GM04503 (cell line): ENCODE data around the gene SLC22A23.

Source experiments
- DNase-seq: peaks from one replicate; pipeline ENCODE4 v3.0.0-alpha.2; 2012; ENCODE audit warnings: low read depth

Gene SLC22A23

DNA sequence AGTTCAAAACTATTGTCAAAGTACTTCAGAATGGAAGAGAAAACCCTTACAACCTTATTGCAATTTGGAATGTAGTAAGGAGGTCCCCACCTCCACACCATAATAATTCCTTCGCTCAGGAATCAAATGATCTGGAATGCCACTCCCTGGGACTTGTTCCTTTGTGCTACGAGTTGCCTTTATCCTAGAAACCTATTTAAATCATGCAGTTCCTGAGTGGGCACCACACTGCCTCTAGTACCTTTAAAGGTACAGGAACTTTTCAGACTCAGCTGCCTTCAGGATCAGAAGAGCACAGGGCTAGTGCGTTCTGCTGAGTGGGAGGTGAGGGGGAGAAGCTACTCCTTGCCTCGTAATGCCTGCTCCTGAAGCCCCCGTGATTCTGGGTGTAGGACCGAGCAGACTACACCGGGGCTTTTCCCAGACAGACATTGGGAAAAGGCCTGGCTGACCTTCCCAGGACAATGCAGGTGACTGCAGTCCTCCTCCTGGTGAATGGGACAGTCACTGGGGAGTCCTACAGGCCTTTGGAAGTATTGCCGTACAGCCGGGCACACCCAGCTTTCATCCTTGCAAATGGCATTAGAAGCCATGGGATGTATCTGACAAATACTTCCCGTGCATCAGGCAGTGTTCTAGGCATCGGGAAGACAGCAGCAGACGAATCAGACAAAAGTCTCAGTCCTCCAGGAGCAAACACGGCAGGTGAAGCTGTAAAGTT lies 217.6 kb downstream of the SLC22A23 start:
- DNase-seq, result no peak

DNA sequence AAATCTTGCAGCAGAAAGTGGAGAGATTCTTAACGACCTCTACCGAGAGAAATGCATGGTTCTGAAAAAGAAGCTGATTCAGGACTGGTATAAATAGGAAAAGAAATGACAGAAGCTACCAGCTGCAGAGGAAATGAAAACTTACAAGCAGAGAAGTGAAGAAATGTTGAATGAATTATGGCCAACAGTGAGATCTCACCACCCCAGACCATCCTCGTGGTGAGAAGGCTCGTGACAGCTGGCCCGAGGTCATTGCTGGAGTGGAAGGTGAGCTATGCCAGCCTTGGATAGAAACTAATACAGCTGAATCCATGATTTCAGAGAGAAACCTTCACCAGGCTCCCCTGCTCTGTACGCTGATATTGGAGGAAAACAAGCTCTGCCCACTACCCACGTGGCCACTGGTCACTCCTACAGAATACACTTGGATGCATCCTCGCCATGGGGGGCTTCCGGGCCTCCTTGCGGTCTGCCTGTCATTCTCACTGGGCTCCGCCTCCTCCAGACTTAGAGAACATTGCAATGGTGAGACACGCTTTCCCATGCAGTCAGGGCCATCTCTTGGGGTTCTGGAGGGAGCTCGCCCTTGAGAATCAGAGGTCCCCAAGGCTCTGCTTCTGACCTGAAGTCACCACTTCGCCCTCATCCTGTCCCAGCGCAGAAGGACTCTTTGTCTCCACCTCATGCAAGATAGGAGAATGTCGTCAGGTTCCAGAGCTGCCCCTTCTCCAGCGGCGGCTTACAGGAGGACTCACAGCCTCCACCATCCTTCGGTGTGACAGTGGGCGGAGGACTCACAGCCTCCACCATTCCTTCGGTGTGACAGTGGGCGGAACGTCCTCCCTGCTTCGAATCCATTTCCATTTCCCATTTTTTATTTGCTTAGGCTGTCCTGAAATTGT lies 218.8 kb downstream of the SLC22A23 start:
- no peak for DNase-seq

- no peak for DNase-seq
These were observed 220.8 kb downstream of the SLC22A23 start for GRCh38 chr6:3236005-3236404.

GRCh38 chr6:3235486-3235885 lies 221.4 kb downstream of the SLC22A23 start:
- no peak for DNase-seq

DNA sequence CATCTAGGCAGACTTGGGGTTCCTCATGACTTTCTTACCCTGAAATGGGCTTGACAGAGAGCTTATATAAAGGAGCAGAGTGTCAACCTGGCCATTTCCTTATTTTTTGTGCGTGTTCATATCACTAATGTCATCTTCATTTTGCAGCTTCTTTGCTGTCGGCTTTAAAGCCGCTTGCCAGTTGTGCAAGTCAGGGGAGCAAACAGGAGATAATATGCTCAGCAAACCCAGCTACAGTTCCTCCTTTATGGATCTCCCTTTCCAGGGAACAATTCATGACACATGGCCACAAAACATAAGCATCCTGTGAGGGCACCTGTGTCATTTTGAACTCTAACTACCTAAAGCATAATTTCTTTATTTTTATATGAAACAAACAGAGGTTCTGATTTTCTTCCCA lies 222.9 kb downstream of the SLC22A23 start:
- DNase-seq, result no peak

DNA sequence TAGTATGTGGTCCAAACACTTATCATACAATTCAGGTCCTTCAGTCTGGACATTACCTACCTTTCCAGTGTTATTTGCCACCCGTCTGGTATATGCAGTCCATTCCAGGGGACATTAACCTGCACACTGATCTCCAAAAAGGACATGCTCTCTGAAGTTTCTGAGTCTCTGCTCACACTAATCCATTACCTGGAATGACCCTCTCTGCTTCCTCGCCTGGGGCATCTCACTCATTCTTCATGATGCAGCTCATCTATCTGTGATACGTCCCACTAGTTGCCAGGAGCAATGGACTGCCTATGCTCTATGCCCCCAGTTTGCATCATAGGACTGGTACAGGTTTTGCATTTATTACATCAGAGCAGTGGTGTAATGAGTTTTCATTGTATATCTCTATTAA lies 223.5 kb downstream of the SLC22A23 start:
- no peak for DNase-seq

DNA sequence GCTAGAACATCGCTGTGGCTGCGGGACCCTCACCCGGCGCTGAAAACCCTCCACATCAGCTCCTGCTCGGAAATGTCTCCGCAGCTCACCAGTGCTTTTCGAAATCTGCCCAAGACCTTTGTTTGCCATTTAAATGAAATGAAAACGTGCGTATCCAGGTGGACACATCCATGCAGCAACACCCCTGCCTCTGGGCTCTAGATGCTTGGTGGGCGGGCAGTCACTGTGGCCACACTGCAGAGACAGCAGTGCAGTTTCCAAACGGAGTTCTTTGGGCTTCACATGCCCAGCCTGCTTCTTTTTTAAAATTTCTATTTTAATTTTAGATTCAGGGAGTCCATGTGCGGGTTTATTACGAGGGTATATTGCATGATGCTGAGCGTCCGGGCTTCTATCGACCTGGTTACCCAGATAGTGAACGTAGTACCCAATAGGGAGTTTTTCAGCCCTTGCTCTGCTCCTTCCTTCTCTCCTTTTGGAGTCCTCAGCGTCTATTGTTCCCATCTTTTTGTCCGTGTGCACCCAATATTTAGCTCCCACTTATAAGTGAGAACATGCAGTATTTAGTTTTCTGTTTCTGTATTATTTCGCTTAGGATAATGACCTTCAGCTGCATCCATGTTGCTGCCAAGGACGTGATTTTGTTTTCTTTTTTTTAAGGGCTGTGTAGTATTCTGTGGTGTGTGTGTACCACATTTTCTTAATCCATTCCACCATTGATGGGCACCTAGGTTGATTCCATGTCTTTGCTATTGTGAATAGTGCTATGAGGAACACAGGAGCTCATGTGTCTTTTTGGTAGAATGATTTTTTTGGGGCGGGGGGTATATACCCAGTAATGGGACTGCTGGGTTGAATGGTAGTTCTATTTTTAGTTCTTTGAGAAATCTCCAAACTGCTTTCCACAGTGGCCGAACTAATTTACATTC lies 224.6 kb downstream of the SLC22A23 start:
- no peak for DNase-seq

- DNase-seq, result peak; percentile 34
These were observed 225.4 kb downstream of the SLC22A23 start for GRCh38 chr6:3231247-3232016.

DNA sequence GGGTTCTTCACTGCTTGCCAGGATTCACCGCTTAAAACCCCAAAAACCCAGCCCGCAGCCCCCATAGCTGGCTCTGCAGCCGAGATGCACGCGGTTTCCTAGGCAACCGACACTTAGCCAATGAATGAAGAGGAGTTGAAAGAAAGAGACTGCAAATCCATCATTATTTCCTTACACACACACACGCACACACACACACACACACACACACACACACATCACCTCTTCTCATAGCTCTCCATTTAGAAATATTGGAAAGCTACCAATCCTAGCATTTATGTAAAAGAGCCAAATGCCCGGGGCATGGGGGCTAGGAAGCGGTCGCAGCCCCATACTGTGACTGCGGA lies 226.0 kb downstream of the SLC22A23 start:
- DNase-seq, result no peak

GRCh38 chr6:3230256-3230882 lies 226.5 kb downstream of the SLC22A23 start:
- no peak for DNase-seq

DNA sequence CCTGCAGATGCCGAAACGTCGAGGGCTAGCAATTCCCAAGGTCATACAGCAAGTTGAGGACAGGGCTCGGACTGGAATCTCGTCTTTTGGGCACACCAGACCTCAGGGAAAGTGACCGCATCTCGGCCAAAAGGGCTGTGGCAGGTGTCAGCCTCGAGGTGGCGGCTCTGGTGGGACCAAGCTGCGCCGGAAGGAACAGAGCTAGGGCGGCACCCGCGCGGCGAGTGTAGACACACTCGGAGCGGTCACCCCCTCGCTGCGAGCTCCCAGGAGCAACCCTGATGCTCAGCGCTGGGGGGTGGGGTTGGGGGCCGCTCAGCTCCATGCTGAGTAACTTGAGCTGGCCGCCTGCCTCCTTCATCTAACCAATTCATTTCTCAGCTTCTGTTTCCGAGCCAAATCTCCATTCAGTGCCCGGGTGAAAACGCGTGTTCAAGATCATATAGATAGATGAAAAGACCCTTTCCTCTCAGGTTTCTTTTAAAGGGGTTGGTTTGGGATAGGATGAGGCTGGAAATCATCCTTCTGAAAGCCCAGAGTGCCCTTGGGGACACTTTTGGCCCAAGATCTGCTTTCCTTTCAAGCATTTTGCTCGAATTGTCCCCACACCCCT lies 227.2 kb downstream of the SLC22A23 start:
- no peak for DNase-seq

- no peak for DNase-seq
These were observed 227.9 kb downstream of the SLC22A23 start for GRCh38 chr6:3228771-3229565.

GRCh38 chr6:3228046-3228671 lies 228.7 kb downstream of the SLC22A23 start:
- DNase-seq, result no peak

DNA sequence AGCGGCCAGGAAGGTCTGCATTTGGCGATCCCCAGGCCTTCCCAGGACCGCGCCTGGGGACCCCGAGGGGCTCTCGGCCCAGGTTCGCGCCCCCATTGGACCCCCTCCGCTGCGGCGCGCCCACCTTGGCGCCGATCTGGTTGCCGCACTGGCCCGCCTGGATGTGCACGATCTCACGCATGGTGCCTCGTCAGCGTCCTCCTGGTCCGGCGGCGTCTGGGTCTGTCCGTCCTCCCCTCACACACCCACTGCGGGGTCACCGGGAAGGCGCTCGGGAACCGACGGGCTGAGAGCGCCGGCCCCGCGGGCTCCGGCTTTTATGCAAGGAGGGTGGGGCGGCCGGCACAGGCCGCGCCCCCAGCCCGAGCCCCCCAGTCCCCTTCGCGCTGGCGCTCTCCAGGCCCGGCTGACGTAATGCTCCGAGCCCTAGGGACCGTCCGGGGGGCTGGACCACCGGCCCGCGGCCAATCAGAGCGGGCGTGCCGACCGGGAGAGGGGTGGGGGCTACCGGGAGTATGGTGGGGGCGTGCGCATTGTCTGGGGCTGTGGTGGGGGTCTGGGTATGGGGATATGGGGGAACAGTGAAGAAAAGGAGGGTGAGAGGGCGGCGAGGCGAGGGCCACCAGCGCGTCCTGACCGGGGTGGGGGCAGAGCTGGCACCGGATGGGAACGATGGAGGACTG lies 229.3 kb downstream of the SLC22A23 start, which contains the start of gene TUBB2B:
Gene TUBB2B (minus strand): TSS at position 291 of the 683 bp plus-strand sequence. CDS start 110 bp downstream, at position 181.
- DNase-seq, result no peak

GRCh38 chr6:3226481-3227362 lies 230.1 kb downstream of the SLC22A23 start:
- DNase-seq, result no peak

- DNase-seq, result no peak
These were observed 230.8 kb downstream of the SLC22A23 start for GRCh38 chr6:3226042-3226441.

DNA sequence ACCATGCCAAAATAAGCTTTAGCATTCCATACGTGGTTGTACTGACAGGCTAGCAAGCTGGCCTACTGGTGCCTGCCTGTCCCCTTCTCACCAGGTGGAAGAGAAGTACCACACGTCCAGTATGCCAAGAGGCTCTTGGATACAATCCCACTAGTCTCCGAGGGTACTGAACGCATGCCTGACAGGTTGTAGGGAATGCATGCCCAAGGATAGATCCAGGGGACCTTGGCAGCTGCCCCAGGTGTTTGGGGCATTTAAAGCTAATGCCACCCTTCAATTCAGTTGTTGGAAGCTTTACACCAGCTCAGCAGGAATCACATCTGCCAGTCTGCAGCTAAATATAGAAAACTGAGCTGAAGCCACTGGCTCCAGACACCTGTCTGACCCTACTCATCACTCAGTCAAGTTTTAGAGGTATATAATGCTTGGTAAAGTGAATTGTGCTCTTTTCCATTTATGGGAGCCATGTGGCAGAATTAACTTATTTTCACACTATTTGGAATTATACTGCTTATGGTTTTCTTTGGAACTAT lies 234.3 kb downstream of the SLC22A23 start:
- no peak for DNase-seq
